Epithelial cell of esophagus (primary cell): ENCODE data around the gene CCDC28A.
A peak's percentile ranks its signal among the peaks of the same experiment; 100 is the strongest.

ENCODE experiments used
- DNase-seq: peaks from one replicate; pipeline ENCODE4 v3.0.0; 2010; ENCODE audit warnings: low read depth
- H3K4me3 ChIP-seq: 2 replicates; pipeline ENCODE4 v1.5.1; 2011; ENCODE audit warnings: mild to moderate bottlenecking, low read length, control low read depth
- CTCF ChIP-seq: IDR thresholded peaks from 2 replicates; pipeline ENCODE4 v1.5.1; 2011; ENCODE audit warnings: low read depth, mild to moderate bottlenecking, low read length, control low read depth, inconsistent platforms; ENCODE audit not compliant: insufficient read depth; ENCODE audit errors: missing control alignments

Gene CCDC28A

GRCh38 chr6:138734585-138734984 lies 39.0 kb upstream of the CCDC28A start:
- no peak overlapping the region for H3K4me3 ChIP-seq
- TF ChIP-seq CTCF: no peak
- no peak for DNase-seq

DNA sequence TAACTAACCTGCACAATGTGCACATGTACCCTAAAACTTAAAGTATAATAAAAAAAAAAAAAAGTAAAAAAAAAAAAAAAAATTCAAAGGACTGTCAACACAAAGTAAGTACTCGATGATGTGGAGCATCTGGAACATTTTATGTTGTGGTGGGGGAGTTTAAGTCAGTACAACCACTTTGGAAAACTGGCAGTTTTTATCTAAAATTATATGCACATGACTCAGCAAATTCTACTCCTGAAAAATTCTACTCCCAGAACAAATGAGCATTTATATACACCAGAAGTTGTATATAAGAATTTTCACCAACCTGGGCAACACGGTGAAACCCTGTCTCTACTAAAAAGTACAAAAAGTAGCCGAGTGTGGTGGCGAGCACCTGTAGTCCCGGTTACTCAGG lies 36.9 kb upstream of the CCDC28A start:
- H3K4me3 ChIP-seq: no peak overlapping the region
- no peak for DNase-seq
- TF ChIP-seq CTCF: no peak

- TF ChIP-seq CTCF: no peak
- DNase-seq: no peak
Measured at GRCh38 chr6:138752017-138752416, 21.6 kb upstream of the CCDC28A start.

DNA sequence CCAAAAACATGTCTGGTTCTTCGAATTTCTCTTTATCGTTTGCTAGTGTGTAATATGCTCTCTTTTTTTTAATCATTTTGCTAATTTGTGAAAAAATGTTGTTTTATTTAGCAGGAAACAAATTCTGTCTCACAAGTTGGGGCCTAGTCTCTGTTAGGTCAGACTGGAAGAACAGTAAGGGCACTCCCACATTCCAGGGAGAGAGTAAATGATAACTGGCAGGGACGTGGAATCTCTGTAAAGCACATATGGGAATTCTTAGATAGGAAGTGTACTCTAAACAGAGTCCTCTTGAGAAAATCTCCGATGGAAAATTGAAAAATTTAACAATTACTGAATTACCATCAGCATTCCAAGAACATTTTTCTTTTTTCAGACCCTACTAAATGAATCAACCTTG lies 16.4 kb upstream of the CCDC28A start:
- H3K4me3 ChIP-seq: no peak overlapping the region
- no peak for TF ChIP-seq CTCF
- DNase-seq: peak; percentile 50

More at GRCh38 chr6:138752017-138752416, 21.6 kb upstream of the CCDC28A start:
- no peak overlapping the region for H3K4me3 ChIP-seq

DNA sequence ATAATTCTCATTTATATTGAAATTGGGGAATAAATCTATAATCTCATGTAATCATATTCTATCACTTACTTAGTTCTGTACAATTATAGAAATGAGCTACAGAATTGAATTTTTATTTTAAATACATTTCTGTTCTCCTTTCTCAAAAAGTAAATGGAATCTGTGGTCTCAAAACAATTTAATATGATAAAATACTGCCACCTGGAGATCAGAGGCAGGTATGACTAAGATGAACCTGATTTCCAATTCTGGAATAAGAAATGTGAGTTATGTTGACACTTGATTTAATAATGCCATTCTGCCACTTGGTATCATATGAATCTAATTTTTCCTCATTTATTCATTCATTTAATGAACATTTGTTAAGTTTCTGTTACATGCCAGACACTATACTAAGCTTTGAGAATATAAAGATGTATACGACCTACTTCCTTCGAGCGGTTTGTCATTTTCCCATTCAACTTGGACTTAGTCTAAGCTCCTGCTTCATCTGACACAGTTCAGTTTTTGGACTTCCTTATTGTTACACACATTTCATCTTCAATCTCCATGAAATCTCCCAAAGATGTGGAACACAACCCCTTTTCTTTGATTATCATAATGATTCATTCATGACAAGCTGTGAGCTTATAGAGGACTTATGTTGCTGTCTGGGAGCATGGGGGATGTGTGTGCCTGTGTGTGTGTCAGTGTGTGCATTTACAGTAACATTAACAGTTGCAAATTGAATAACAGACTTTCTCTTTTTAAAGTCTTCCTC lies 7.5 kb upstream of the CCDC28A start:
- H3K4me3 ChIP-seq: no peak overlapping the region
- TF ChIP-seq CTCF: peak; percentile 58
- peak; percentile 52 for DNase-seq

GRCh38 chr6:138769102-138769676 lies 4.4 kb upstream of the CCDC28A start:
- no peak for DNase-seq
- H3K4me3 ChIP-seq: no peak overlapping the region
- TF ChIP-seq CTCF: no peak
